DOHH2 (cell line): ENCODE data around the gene DOCK6.

Experiments used
- H3F3A ChIP-seq: fragments of 200-600 bp; sonication (generic), shearing (Covaris generic); 2 replicates; pipeline ENCODE4 v1.6.0; 2016; ENCODE audit warnings: antibody characterized with exemption, mild to moderate bottlenecking; ENCODE audit not compliant: control insufficient read depth, insufficient read depth
- H3K27ac ChIP-seq: fragments of 200-600 bp; sonication (generic); 2 replicates; pipeline ENCODE4 v1.5.1; 2014; ENCODE audit warnings: low read depth, mild to moderate bottlenecking, low read length, moderate library complexity
- H3K27me3 ChIP-seq: fragments of 200-600 bp; sonication (generic); 2 replicates; pipeline ENCODE4 v1.6.1; 2014; ENCODE audit warnings: mild to moderate bottlenecking, low read length, mixed read lengths; ENCODE audit not compliant: control insufficient read depth
- H3K36me3 ChIP-seq: fragments of 200-600 bp; sonication (generic); 2 replicates; pipeline ENCODE4 v1.6.1; 2014; ENCODE audit warnings: mild to moderate bottlenecking, low read length, moderate library complexity, mixed read lengths; ENCODE audit not compliant: control insufficient read depth
- H3K4me1 ChIP-seq: fragments of 200-600 bp; sonication (generic); 2 replicates; pipeline ENCODE4 v1.6.1; 2014; ENCODE audit warnings: mild to moderate bottlenecking, low read length, mixed read lengths; ENCODE audit not compliant: control insufficient read depth
- H3K4me2 ChIP-seq: fragments of 200-600 bp; sonication (generic); 2 replicates; pipeline ENCODE4 v1.6.0; 2014; ENCODE audit warnings: mild to moderate bottlenecking, low read length, moderate library complexity
- H3K4me3 ChIP-seq: fragments of 200-600 bp; sonication (generic); 2 replicates; pipeline ENCODE4 v1.5.1; 2014; ENCODE audit warnings: mild to moderate bottlenecking, low read length, mixed read lengths
- H3K79me2 ChIP-seq: fragments of 200-600 bp; sonication (generic); 2 replicates; pipeline ENCODE4 v1.6.1; 2014; ENCODE audit warnings: mild to moderate bottlenecking, low read length, mixed read lengths; ENCODE audit not compliant: control insufficient read depth
- H3K9me2 ChIP-seq: fragments of 200-600 bp; sonication (generic); replicated peaks from 2 replicates; pipeline ENCODE4 v1.6.1; 2014; ENCODE audit warnings: mild to moderate bottlenecking, low read length, mixed read lengths; ENCODE audit not compliant: control insufficient read depth
- H3K9me3 ChIP-seq: fragments of 200-600 bp; sonication (generic); 2 replicates; pipeline ENCODE4 v1.6.1; 2014; ENCODE audit warnings: antibody characterized with exemption, low read length, mixed read lengths; ENCODE audit not compliant: control insufficient read depth, insufficient read depth
- H4K20me1 ChIP-seq: fragments of 200-600 bp; sonication (generic); 2 replicates; pipeline ENCODE4 v1.6.0; 2014; ENCODE audit warnings: low read depth, mild to moderate bottlenecking, antibody characterized with exemption, low read length, moderate library complexity; ENCODE audit not compliant: control insufficient read depth, insufficient read depth
- CTCF ChIP-seq: fragments of 200-600 bp; sonication (generic); IDR thresholded peaks from one replicate; pipeline ENCODE4 v1.5.1; 2014; ENCODE audit warnings: antibody characterized with exemption, mild to moderate bottlenecking, low read depth, low read length; ENCODE audit not compliant: poor library complexity, severe bottlenecking
- EZH2phosphoT487 ChIP-seq: fragments of 200-600 bp; sonication (generic); IDR thresholded peaks from 2 replicates; pipeline ENCODE4 v1.6.1; 2017; ENCODE audit warnings: borderline replicate concordance, mild to moderate bottlenecking, antibody characterized with exemption, low read length, moderate library complexity, mixed read lengths

Gene DOCK6

GRCh38 chr19:11240008-11240444 lies 22.3 kb downstream of the DOCK6 start:
- Histone ChIP-seq H3K9me2 (no peaks in the 10 kb centered on the region), H3F3A (no peaks in the 10 kb centered on the region), H4K20me1 (peaks cover 3% of the 10 kb centered on the region; the same call in 1 of the 2 replicates), H3K9me3 (no peaks in the 10 kb centered on the region), H3K27me3 (no peaks in the 10 kb centered on the region), H3K36me3 (peaks cover 9% of the 10 kb centered on the region; the same call in 1 of the 2 replicates), H3K27ac (no peak overlapping the region), H3K4me3 (no peak overlapping the region), H3K4me1 (peaks cover 3% of the 10 kb centered on the region), H3K79me2 (no peaks in the 10 kb centered on the region), H3K4me2 (no peak overlapping the region)
- TF ChIP-seq EZH2phosphoT487, result no peak
- TF ChIP-seq CTCF, result no peak

- H3K9me3 ChIP-seq, result no peaks in the 10 kb centered on the region
- H3K4me1 ChIP-seq, result peaks cover 3% of the 10 kb centered on the region
- H3K36me3 ChIP-seq, result peaks cover 9% of the 10 kb centered on the region; the same call in 1 of the 2 replicates
- H3K79me2 ChIP-seq, result no peaks in the 10 kb centered on the region
- H3K9me2 ChIP-seq, result no peaks in the 10 kb centered on the region
- H4K20me1 ChIP-seq, result peaks cover 3% of the 10 kb centered on the region; the same call in 1 of the 2 replicates
- no peak within 1 kb of the TSS for H3K27ac ChIP-seq
- TF ChIP-seq CTCF, result no peak
- H3K27me3 ChIP-seq, result no peaks in the 10 kb centered on the region
- H3F3A ChIP-seq, result no peaks in the 10 kb centered on the region
- no peak within 1 kb of the TSS for H3K4me3 ChIP-seq
- no peak within 1 kb of the TSS for H3K4me2 ChIP-seq
These were observed 22.8 kb downstream of the DOCK6 start, which contains the start of gene ANGPTL8 for GRCh38 chr19:11239377-11240000. Gene ANGPTL8, plus strand, starts transcription at chr19:11239619. Its CDS starts 19 bp downstream, at chr19:11239638.

DNA sequence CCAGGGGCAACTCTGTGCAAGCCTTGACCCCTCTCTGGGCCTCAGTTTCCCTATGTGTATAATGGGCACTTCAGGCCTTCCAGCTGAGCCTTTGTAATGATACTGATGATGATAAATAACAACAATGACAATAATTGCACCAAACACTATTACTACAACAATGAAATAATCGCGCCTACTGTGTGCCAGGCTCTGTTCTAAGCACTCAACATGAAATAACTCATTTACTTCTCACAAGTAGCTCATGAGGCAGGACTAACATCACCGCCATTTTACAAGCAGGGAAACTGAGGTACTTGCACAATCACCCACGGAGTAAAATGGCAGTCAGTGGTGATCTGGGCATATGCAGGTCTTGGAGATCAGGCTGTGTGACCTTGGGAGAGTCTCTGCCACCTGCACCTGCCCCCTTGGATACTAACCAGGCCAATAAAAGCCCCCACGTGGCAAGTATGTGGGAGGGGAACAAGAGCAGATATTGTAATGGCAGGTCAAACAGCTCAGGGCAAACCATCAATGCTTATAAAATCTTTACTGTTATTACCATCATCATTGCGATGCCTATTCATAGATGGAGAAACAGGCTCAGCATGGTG lies 23.4 kb downstream of the DOCK6 start:
- Histone ChIP-seq H3K9me2 (no peaks in the 10 kb centered on the region), H3K9me3 (no peaks in the 10 kb centered on the region), H3K27ac (no peak overlapping the region), H4K20me1 (peaks cover 3% of the 10 kb centered on the region; the same call in 1 of the 2 replicates), H3K36me3 (peaks cover 9% of the 10 kb centered on the region; the same call in 1 of the 2 replicates), H3K4me2 (no peak overlapping the region), H3K4me1 (peaks cover 3% of the 10 kb centered on the region), H3F3A (no peaks in the 10 kb centered on the region), H3K4me3 (no peak overlapping the region), H3K79me2 (no peaks in the 10 kb centered on the region), H3K27me3 (no peaks in the 10 kb centered on the region)
- TF ChIP-seq EZH2phosphoT487 (no peak), CTCF (no peak)
